ENCODE results near the gene RESP18. TPM values are rescaled to one million over a fixed set of nuclear protein-coding genes. Genes with fewer than 3 reads are reported as not detected.
A peak's percentile ranks its signal among the peaks of the same experiment; 100 is the strongest.

RESP18 gene
- total RNA-seq, 5 donors from 2014 or later (not counting 1 experiment from before 2014, with no cell fraction given): not detected

- ChIA-PET CTCF (interaction anchor here (0.6 to 10.3 kb wide), 5 partner anchors 12 to 28 kb away, joined by 3 to 116 read pairs (median 9); partner anchors contain the start of gene TUBA4A (in 1 of the 2)), POLR2A (interaction anchor here in 1 of 2 donors (0.7 kb wide), 1 partner anchor 10 kb away, joined by 4 read pairs; no protein-coding TSS in a partner anchor)
- Histone ChIP-seq H3K4me3 (ENCODE audit: control insufficient read depth in 1 of 2, extremely low read depth in 1 of 2, low read length in 1 of 2) (no peak overlapping the region), H3K9me3 (no peaks in the 10 kb centered on the region), H3K36me3 (ENCODE audit: control insufficient read depth in 2 of 2, extremely low read depth in 1 of 2, insufficient read depth in 1 of 2, low read length in 1 of 2) (peaks cover 23 to 62% of the 10 kb centered on the region in 2 donors), H3K27ac (ENCODE audit: low read length) (no peak overlapping the region), H3K4me1 (ENCODE audit: control insufficient read depth in 1 of 2, extremely low read depth in 1 of 2, insufficient read depth in 2 of 2, low read length in 2 of 2) (peaks cover 11 to 44% of the 10 kb centered on the region in 2 experiments), H3K27me3 (replicated peaks in 1 of 2; ENCODE audit: control insufficient read depth in 2 of 2, extremely low read depth in 1 of 2, insufficient read depth in 2 of 2, low read length in 1 of 2) (no peaks in the 10 kb centered on the region)
- no peak for ATAC-seq (replicated peaks in 1 of 4)
- WGBS (ENCODE audit: insufficient coverage): 100% methylated on average over 1 of the region's 5 CpGs
- H3K27me3 Mint-ChIP-seq: no peaks in the 10 kb centered on the region
- H3K4me3 Mint-ChIP-seq: no peak overlapping the region
- H3K9me3 Mint-ChIP-seq: no peaks in the 10 kb centered on the region
- no peak for DNase-seq
- no peak overlapping the region for H3K27ac Mint-ChIP-seq
- peaks cover 25% of the 10 kb centered on the region for H3K36me3 Mint-ChIP-seq
- H3K4me1 Mint-ChIP-seq: peaks cover 45 to 55% (median 49%) of the 10 kb centered on the region in 3 donors
These were observed 50.2 kb downstream of the RESP18 start for GRCh38 chr2:219282375-219282774.

GRCh38 chr2:219281588-219281987, 51.0 kb downstream of the RESP18 start:
- Mint-ChIP-seq H3K9me3 (no peaks in the 10 kb centered on the region), H3K4me3 (peak overlapping the region in 1 of 3 donors; percentile 85)

GRCh38 chr2:219280651-219281050, 51.9 kb downstream of the RESP18 start:
- Histone ChIP-seq H3K27me3 (replicated peaks in 1 of 2; ENCODE audit: control insufficient read depth in 2 of 2, extremely low read depth in 1 of 2, insufficient read depth in 2 of 2, low read length in 1 of 2) (no peaks in the 10 kb centered on the region), H3K4me1 (ENCODE audit: control insufficient read depth in 1 of 2, extremely low read depth in 1 of 2, insufficient read depth in 2 of 2, low read length in 2 of 2) (peaks cover 11 to 43% of the 10 kb centered on the region in 2 experiments), H3K27ac (ENCODE audit: low read length) (peak overlapping the region; percentile 100), H3K4me3 (ENCODE audit: control insufficient read depth in 1 of 2, extremely low read depth in 1 of 2, low read length in 1 of 2) (no peak overlapping the region), H3K9me3 (no peaks in the 10 kb centered on the region), H3K36me3 (ENCODE audit: control insufficient read depth in 2 of 2, extremely low read depth in 1 of 2, insufficient read depth in 1 of 2, low read length in 1 of 2) (peaks cover 23 to 54% of the 10 kb centered on the region in 2 donors)
- Mint-ChIP-seq H3K36me3 (peaks cover 25% of the 10 kb centered on the region), H3K9me3 (no peaks in the 10 kb centered on the region), H3K4me3 (peak overlapping the region; percentile 85 to 98 (median 97)), H3K4me1 (peaks cover 47 to 59% (median 52%) of the 10 kb centered on the region in 3 donors), H3K27ac (peak overlapping the region; percentile 39 to 46), H3K27me3 (no peaks in the 10 kb centered on the region)
- ChIA-PET POLR2A (interaction anchor here (0.6 to 2.4 kb wide), 5 partner anchors 11 to 36 kb away, joined by 3 to 14 read pairs (median 7); partner anchors contain the start of genes GLB1L (in 1 of the 2), STK16 (in 1 of the 2), TUBA4A (in 1 of the 2) and TUBA4B (in 1 of the 2)), CTCF (interaction anchor here (0.5 to 10.3 kb wide), 7 partner anchors 11 to 301 kb away, joined by 3 to 116 read pairs (median 6); partner anchors contain the start of gene TUBA4A (in 1 of the 2))
- ATAC-seq (replicated peaks in 1 of 4) (no peak), DNase-seq (no peak)
- WGBS (ENCODE audit: insufficient coverage): no CpG with 5 or more reads among the region's 4 CpGs

More at GRCh38 chr2:219281588-219281987, 51.0 kb downstream of the RESP18 start:
- ATAC-seq (replicated peaks in 1 of 4) (no peak), DNase-seq (no peak)
- Histone ChIP-seq H3K4me1 (ENCODE audit: control insufficient read depth in 1 of 2, extremely low read depth in 1 of 2, insufficient read depth in 2 of 2, low read length in 2 of 2) (peaks cover 11 to 45% of the 10 kb centered on the region in 2 experiments), H3K9me3 (no peaks in the 10 kb centered on the region), H3K27ac (ENCODE audit: low read length) (no peak overlapping the region), H3K4me3 (ENCODE audit: control insufficient read depth in 1 of 2, extremely low read depth in 1 of 2, low read length in 1 of 2) (no peak overlapping the region), H3K36me3 (ENCODE audit: control insufficient read depth in 2 of 2, extremely low read depth in 1 of 2, insufficient read depth in 1 of 2, low read length in 1 of 2) (peaks cover 23 to 61% of the 10 kb centered on the region in 2 donors), H3K27me3 (replicated peaks in 1 of 2; ENCODE audit: control insufficient read depth in 2 of 2, extremely low read depth in 1 of 2, insufficient read depth in 2 of 2, low read length in 1 of 2) (no peaks in the 10 kb centered on the region)
- peaks cover 47 to 59% (median 52%) of the 10 kb centered on the region in 3 donors for H3K4me1 Mint-ChIP-seq
- peaks cover 25% of the 10 kb centered on the region for H3K36me3 Mint-ChIP-seq
- CTCF ChIA-PET: interaction anchor here (0.8 to 10.3 kb wide), 5 partner anchors 11 to 27 kb away, joined by 3 to 116 read pairs (median 9); partner anchors contain the start of gene TUBA4A (in 1 of the 2)
- POLR2A ChIA-PET: interaction anchor here (0.5 to 1.2 kb wide), 2 partner anchors 10 to 37 kb away, joined by 3 to 5 read pairs; no protein-coding TSS in a partner anchor
- H3K27me3 Mint-ChIP-seq: no peaks in the 10 kb centered on the region
- H3K27ac Mint-ChIP-seq: peak overlapping the region in 1 of 2 donors; percentile 22
- whole genome bisulfite sequencing (ENCODE audit: insufficient coverage): 83% methylated on average over 5 of the region's 8 CpGs

- Mint-ChIP-seq H3K36me3 (peaks cover 21% of the 10 kb centered on the region), H3K4me3 (peak overlapping the region; percentile 85 to 98 (median 97)), H3K4me1 (peaks cover 43 to 54% (median 49%) of the 10 kb centered on the region in 3 donors), H3K27ac (peak overlapping the region; percentile 99), H3K27me3 (no peaks in the 10 kb centered on the region), H3K9me3 (no peaks in the 10 kb centered on the region)
- ChIA-PET CTCF (interaction anchor here (0.9 to 10.3 kb wide), 8 partner anchors 12 to 121 kb away, joined by 3 to 116 read pairs (median 6); partner anchors contain the start of genes ANKZF1 (in 1 of the 2), ATG9A (in 1 of the 2), NHEJ1 (in 1 of the 2) and TUBA4A (in 1 of the 2)), POLR2A (interaction anchor here in 1 of 2 donors (0.6 to 2.4 kb wide), 6 partner anchors 26 to 1059 kb away, joined by 3 to 14 read pairs (median 4); partner anchors contain the start of genes GLB1L, STK16, TUBA4A and TUBA4B)
- peaks cover 23 to 47% of the 10 kb centered on the region in 2 donors for H3K36me3 ChIP-seq (ENCODE audit: control insufficient read depth in 2 of 2, extremely low read depth in 1 of 2, insufficient read depth in 1 of 2, low read length in 1 of 2)
- H3K27me3 ChIP-seq (replicated peaks in 1 of 2; ENCODE audit: control insufficient read depth in 2 of 2, extremely low read depth in 1 of 2, insufficient read depth in 2 of 2, low read length in 1 of 2): no peaks in the 10 kb centered on the region
- H3K9me3 ChIP-seq: no peaks in the 10 kb centered on the region
- peaks cover 11 to 42% of the 10 kb centered on the region in 2 experiments for H3K4me1 ChIP-seq (ENCODE audit: control insufficient read depth in 1 of 2, extremely low read depth in 1 of 2, insufficient read depth in 2 of 2, low read length in 2 of 2)
- H3K4me3 ChIP-seq (ENCODE audit: control insufficient read depth in 1 of 2, extremely low read depth in 1 of 2, low read length in 1 of 2): peak overlapping the region; percentile 76 to 93
- H3K27ac ChIP-seq (ENCODE audit: low read length): peak overlapping the region; percentile 100
- peak in 2 of 4 experiments; percentile 49 to 56 for ATAC-seq (replicated peaks in 1 of 4)
- peak in 2 of 35 experiments; percentile 89 to 91 for DNase-seq
- WGBS (ENCODE audit: insufficient coverage): 76% methylated on average over 4 of the region's 12 CpGs
These were observed 52.5 kb downstream of the RESP18 start for GRCh38 chr2:219279916-219280516.

GRCh38 chr2:219279151-219279915, 53.2 kb downstream of the RESP18 start, which contains the start of gene DNAJB2:
TSS of gene DNAJB2 (plus strand) at chr2:219279366. CDS start at chr2:219279834, 468 bp downstream.
- peak within 1 kb of the TSS; percentile 100 for H3K27ac ChIP-seq (ENCODE audit: low read length)
- Mint-ChIP-seq H3K36me3 (peaks cover 21% of the 10 kb centered on the region), H3K9me3 (no peaks in the 10 kb centered on the region), H3K27ac (peak within 1 kb of the TSS; percentile 99), H3K27me3 (no peaks in the 10 kb centered on the region), H3K4me3 (peak within 1 kb of the TSS; percentile 85 to 98 (median 97)), H3K4me1 (peaks cover 43 to 54% (median 49%) of the 10 kb centered on the region in 3 donors)
- peaks cover 11 to 42% of the 10 kb centered on the region in 2 experiments for H3K4me1 ChIP-seq (ENCODE audit: control insufficient read depth in 1 of 2, extremely low read depth in 1 of 2, insufficient read depth in 2 of 2, low read length in 2 of 2)
- peak; percentile 91 to 100 (median 99) for DNase-seq
- no peaks in the 10 kb centered on the region for H3K27me3 ChIP-seq (replicated peaks in 1 of 2; ENCODE audit: control insufficient read depth in 2 of 2, extremely low read depth in 1 of 2, insufficient read depth in 2 of 2, low read length in 1 of 2)
- ATAC-seq (replicated peaks in 1 of 4): peak; percentile 82 to 93 (median 92)
- H3K36me3 ChIP-seq (ENCODE audit: control insufficient read depth in 2 of 2, extremely low read depth in 1 of 2, insufficient read depth in 1 of 2, low read length in 1 of 2): peaks cover 18 to 41% of the 10 kb centered on the region in 2 donors
- ChIA-PET CTCF (interaction anchor here (0.7 to 10.3 kb wide), 13 partner anchors 11 to 120 kb away, joined by 3 to 116 read pairs (median 4); partner anchors contain the start of genes ANKZF1 (in 1 of the 2), ATG9A (in 1 of the 2), CNPPD1 (in 1 of the 2) and NHEJ1 (in 1 of the 2)), POLR2A (interaction anchor here (0.8 to 2.4 kb wide), 9 partner anchors 15 to 50 kb away, joined by 3 to 14 read pairs (median 4); partner anchors contain the start of genes ANKZF1 (in 1 of the 2), ATG9A (in 1 of the 2) and TUBA4A (in 1 of the 2))
- H3K4me3 ChIP-seq (ENCODE audit: control insufficient read depth in 1 of 2, extremely low read depth in 1 of 2, low read length in 1 of 2): peak within 1 kb of the TSS; percentile 76 to 93
- no peaks in the 10 kb centered on the region for H3K9me3 ChIP-seq
- under 1% methylated on average over 65 of the region's 65 CpGs for WGBS (ENCODE audit: insufficient coverage)

Data from T-cell (primary cell).